GM12878 (cell line): ENCODE results near the gene SLC22A23. TPM values are rescaled to one million over a fixed set of nuclear protein-coding genes. Genes with fewer than 3 reads are reported as not detected.

Experiments used
- ATAC-seq: fragments of 200-7000 bp; cut with Tn5 transposase; 3 replicates; pipeline ENCODE4 v1.9.1; 2020; ENCODE audit warnings: mild to moderate bottlenecking, moderate library complexity
- BruUV-seq: library from RNA; stranded (reverse); fragments of 400-500 nt; replicated peaks from 2 replicates; lab custom pipeline; 2021; lab: Mats Ljungman, UMichigan
- CTCF ChIA-PET: fragments of 300-600 bp; sonication (Branson Sonifier 250); formaldehyde crosslinking; extraction: SDS; loops from one replicate; lab custom pipeline; 2021; ENCODE audit warnings: inconsistent platforms; lab: Yijun Ruan, JAX
- POLR2A ChIA-PET: fragments of 350-600 bp; formaldehyde crosslinking; extraction: SDS; loops from one replicate; lab custom pipeline; 2021; ENCODE audit warnings: inconsistent platforms; lab: Charles Lee
- RAD21 ChIA-PET: fragments of 300-600 bp; sonication (Branson Sonifier 250); formaldehyde crosslinking; loops from one replicate; lab custom pipeline; 2023; ENCODE audit warnings: antibody characterized with exemption; ENCODE audit not compliant: unreplicated experiment; lab: Charles Lee
- SMC1A ChIA-PET: fragments of 300-600 bp; sonication (Branson Sonifier 250); formaldehyde crosslinking; loops from one replicate; lab custom pipeline; 2023; ENCODE audit not compliant: unreplicated experiment, uncharacterized antibody; lab: Charles Lee
- DNase-seq: peaks from one replicate; pipeline ENCODE4 v3.0.0-alpha.2; 2011; ENCODE audit warnings: low read depth, low spot score
- FAIRE-seq: peaks from 3 replicates; lab custom pipeline; 2011; peaks lifted over from hg19 to GRCh38; lab: Jason Lieb, UNC
- H2AFZ ChIP-seq: 2 replicates; pipeline ENCODE4 v1.6.0; 2011; ENCODE audit warnings: low read depth, low read length, control low read depth; ENCODE audit not compliant: control insufficient read depth
- H3K27ac ChIP-seq: 2 replicates; pipeline ENCODE4 v1.5.1; 2011; ENCODE audit warnings: control low read depth; ENCODE audit not compliant: control insufficient read depth, insufficient read depth
- H3K27me3 ChIP-seq, 2 experiments: replicated peaks in 1 of 2; 2 replicates each; pipeline versions ENCODE4 v1.6.0 to v1.6.1; 2011; ENCODE audit warnings: low read length in 1 of 2; ENCODE audit not compliant: control insufficient read depth in 2 of 2, insufficient read depth in 2 of 2
- H3K36me3 ChIP-seq, 2 experiments: 2 replicates each; pipeline ENCODE4 v1.5.1; 2011; ENCODE audit warnings: low read length in 1 of 2; ENCODE audit not compliant: control insufficient read depth in 2 of 2, insufficient read depth in 2 of 2
- H3K4me1 ChIP-seq: 2 replicates; pipeline ENCODE4 v1.6.1; 2011; ENCODE audit warnings: mild to moderate bottlenecking, low read length, moderate library complexity, mixed read lengths; ENCODE audit not compliant: control insufficient read depth, insufficient read depth
- H3K4me2 ChIP-seq: 2 replicates; pipeline ENCODE4 v1.6.0; 2011; ENCODE audit warnings: control low read depth; ENCODE audit not compliant: control insufficient read depth, insufficient read depth
- H3K4me3 ChIP-seq: fragments of 200-600 bp; sonication (generic); 2 replicates; pipeline ENCODE4 v1.5.1; 2016
- H3K79me2 ChIP-seq: 2 replicates; pipeline ENCODE4 v1.6.0; 2011; ENCODE audit warnings: low read length; ENCODE audit not compliant: control insufficient read depth, insufficient read depth
- H3K9ac ChIP-seq: 2 replicates; pipeline ENCODE4 v1.8.0; 2011; ENCODE audit warnings: low read length, control low read depth, mixed read lengths; ENCODE audit not compliant: control insufficient read depth, insufficient read depth
- H3K9me3 ChIP-seq: replicated peaks from 3 replicates; pipeline ENCODE4 v1.5.1; 2011; ENCODE audit warnings: mild to moderate bottlenecking, low read length; ENCODE audit not compliant: control insufficient read depth, insufficient read depth
- H4K20me1 ChIP-seq: 2 replicates; pipeline ENCODE4 v1.6.0; 2011; ENCODE audit not compliant: control insufficient read depth, insufficient read depth
- BACH1 ChIP-seq: fragments of 450-650 bp; IDR thresholded peaks from 2 replicates; pipeline ENCODE4 v1.6.1; 2017; ENCODE audit warnings: mild to moderate bottlenecking, borderline replicate concordance
- ESRRA ChIP-seq: IDR thresholded peaks from 2 replicates; pipeline ENCODE4 v1.6.1; 2012; ENCODE audit warnings: mild to moderate bottlenecking, low read length, improper control_type of control experiment
- GABPA ChIP-seq: IDR thresholded peaks from 2 replicates; pipeline ENCODE4 v1.6.1; 2014; ENCODE audit warnings: antibody characterized with exemption, low read depth, mild to moderate bottlenecking, inconsistent platforms
- HDAC6 ChIP-seq: fragments of 200-600 bp; sonication (generic); IDR thresholded peaks from one replicate; pipeline ENCODE4 v1.8.0; 2017; ENCODE audit warnings: antibody characterized with exemption; ENCODE audit not compliant: unreplicated experiment
- HSF1 ChIP-seq: fragments of 150-350 bp; IDR thresholded peaks from 2 replicates; pipeline ENCODE4 v1.6.1; 2014; ENCODE audit warnings: mild to moderate bottlenecking, low read depth, low read length
- KLF5 ChIP-seq: fragments of 450-650 bp; IDR thresholded peaks from 2 replicates; pipeline ENCODE4 v1.6.1; 2014; ENCODE audit warnings: mild to moderate bottlenecking; ENCODE audit not compliant: partially characterized antibody
- MEF2A ChIP-seq: IDR thresholded peaks from 2 replicates; pipeline ENCODE4 v1.6.1; 2011; ENCODE audit warnings: low read depth, mild to moderate bottlenecking, low read length, moderate library complexity; ENCODE audit not compliant: insufficient read depth
- MYC ChIP-seq: IDR thresholded peaks from 2 replicates; pipeline ENCODE4 v1.6.1; 2011; ENCODE audit warnings: mild to moderate bottlenecking, low read length, moderate library complexity, inconsistent platforms; ENCODE audit not compliant: insufficient read depth, insufficient replicate concordance, insufficient read length, severe bottlenecking
- RB1 ChIP-seq: fragments of 450-650 bp; formaldehyde crosslinking; IDR thresholded peaks from 2 replicates; pipeline ENCODE4 v1.6.1; 2017; ENCODE audit warnings: mild to moderate bottlenecking, borderline replicate concordance
- SMAD1 ChIP-seq: fragments of 450-650 bp; IDR thresholded peaks from 2 replicates; pipeline ENCODE4 v1.6.1; 2018; ENCODE audit warnings: mild to moderate bottlenecking, low read depth; ENCODE audit not compliant: partially characterized antibody
- SP1 ChIP-seq: IDR thresholded peaks from one replicate; pipeline ENCODE4 v1.6.1; 2011; ENCODE audit warnings: low read depth, low read length
- WGBS: methylation state at CpG from one replicate; pipeline ENCODE4 v1.1.6; 2016; ENCODE audit warnings: low lambda C conversion rate; ENCODE audit not compliant: insufficient replicate concordance, insufficient coverage; ENCODE audit errors: missing lambda C conversion rate; 5-methylcytosine and 5-hydroxymethylcytosine counted together
- in situ Hi-C: fragments of 300-500 bp; cut with MboI; formaldehyde crosslinking; loops from 9 replicates; pipeline ENCODE4 v1.14.3; 2018; ENCODE audit warnings: mixed read lengths
- intact Hi-C: fragments of 100-400 bp; cut with micrococcal nuclease; formaldehyde crosslinking; loops from one replicate; pipeline ENCODE4 v1.14.2; 2022; ENCODE audit not compliant: unreplicated experiment
- polyA plus RNA-seq, 11 experiments: library from polyadenylated mRNA; depleted of rRNA in 4 of 11; unstranded in 6 of 11; stranded (reverse) in 5 of 11; fragments of >200 nt; fragmentation: Nextera tagmentation in 4 of 11; fragmentation: Illumina TruSeq in 1 of 11; extraction: Ambion mirVana in 4 of 11; extraction: Trizol in 1 of 11; gene quantifications; 1 replicate in 1 of 11; 2 replicates in 10 of 11; pipeline versions ENCODE4 v1.2.1 to v1.2.3, GENCODE V29; 2011 to 2016; ENCODE audit warnings: inconsistent platforms in 2 of 11, missing spikeins in 2 of 11, low read depth in 1 of 11
- total RNA-seq, 4 experiments: library from RNA; depleted of rRNA in 3 of 4; stranded (reverse); fragments of >200 nt in 3 of 4; fragmentation: Illumina TruSeq in 1 of 4; extraction: Trizol in 1 of 4; gene quantifications; 2 replicates each; pipeline versions ENCODE4 v1.2.1 to v1.2.3, GENCODE V29; 2013 to 2021
- TF ChIP-seq, protein P1 (sequence below), 3 experiments: IDR thresholded peaks in 2 of 3; conservative IDR thresholded peaks in 1 of 3; 2 replicates each; pipeline ENCODE4 v1.5.1; 2011; ENCODE audit warnings: low read depth in 3 of 3, low read length in 3 of 3, mild to moderate bottlenecking in 3 of 3, control low read depth in 2 of 3, moderate library complexity in 2 of 3, inconsistent platforms in 1 of 3, mixed read lengths in 1 of 3; ENCODE audit not compliant: control insufficient read depth in 2 of 3, insufficient read depth in 1 of 3; ENCODE audit errors: extremely low read depth in 1 of 3

The SLC22A23 gene
- total and polyA plus RNA-seq, 10 of the 15 experiments (the other 5 are each of a cell fraction or from before 2014, with no cell fraction given): 0.20 to 2.4 (median 0.74) TPM

- WGBS: 40% methylated on average over 4 of the region's 4 CpGs
- H3K4me3 ChIP-seq: no peak overlapping the region
- CTCF ChIA-PET: interaction anchor here (1.1 kb wide), 1 partner anchor 314 kb away, joined by 5 read pairs; no protein-coding TSS in a partner anchor
- no peaks in the 10 kb centered on the region; the same call in 1 of the 2 replicates for H4K20me1 ChIP-seq
- intact Hi-C loops (no loop called here), in situ Hi-C loops (no loop called here)
- no peak overlapping the region for H3K9ac ChIP-seq
- no peak overlapping the region for H3K27ac ChIP-seq
- H3K4me2 ChIP-seq: no peak overlapping the region
- H2AFZ ChIP-seq: no peak overlapping the region
- TF ChIP-seq HSF1: no peak
- TF ChIP-seq ESRRA: no peak
- TF ChIP-seq GABPA: no peak
- TF ChIP-seq RB1: no peak
- TF ChIP-seq MEF2A: no peak
- TF ChIP-seq HDAC6: no peak
- TF ChIP-seq BACH1: no peak
- TF ChIP-seq SMAD1: no peak
- TF ChIP-seq KLF5: no peak
- TF ChIP-seq MYC: no peak
- TF ChIP-seq, protein P1, sequence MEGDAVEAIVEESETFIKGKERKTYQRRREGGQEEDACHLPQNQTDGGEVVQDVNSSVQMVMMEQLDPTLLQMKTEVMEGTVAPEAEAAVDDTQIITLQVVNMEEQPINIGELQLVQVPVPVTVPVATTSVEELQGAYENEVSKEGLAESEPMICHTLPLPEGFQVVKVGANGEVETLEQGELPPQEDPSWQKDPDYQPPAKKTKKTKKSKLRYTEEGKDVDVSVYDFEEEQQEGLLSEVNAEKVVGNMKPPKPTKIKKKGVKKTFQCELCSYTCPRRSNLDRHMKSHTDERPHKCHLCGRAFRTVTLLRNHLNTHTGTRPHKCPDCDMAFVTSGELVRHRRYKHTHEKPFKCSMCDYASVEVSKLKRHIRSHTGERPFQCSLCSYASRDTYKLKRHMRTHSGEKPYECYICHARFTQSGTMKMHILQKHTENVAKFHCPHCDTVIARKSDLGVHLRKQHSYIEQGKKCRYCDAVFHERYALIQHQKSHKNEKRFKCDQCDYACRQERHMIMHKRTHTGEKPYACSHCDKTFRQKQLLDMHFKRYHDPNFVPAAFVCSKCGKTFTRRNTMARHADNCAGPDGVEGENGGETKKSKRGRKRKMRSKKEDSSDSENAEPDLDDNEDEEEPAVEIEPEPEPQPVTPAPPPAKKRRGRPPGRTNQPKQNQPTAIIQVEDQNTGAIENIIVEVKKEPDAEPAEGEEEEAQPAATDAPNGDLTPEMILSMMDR (IDR thresholded peaks at IDR 0.05 in 2 of 3, conservative IDR thresholded peaks at IDR 0.05 in 1 of 3; ENCODE audit: control insufficient read depth in 2 of 3, extremely low read depth in 1 of 3, insufficient read depth in 1 of 3, low read depth in 3 of 3, low read length in 3 of 3): no peak
- no peak for TF ChIP-seq SP1
- BruUV-seq: no TSS peak
- POLR2A ChIA-PET: no interaction called here
- H3K36me3 ChIP-seq: no peaks in the 10 kb centered on the region
- peaks cover 9% of the 10 kb centered on the region for H3K4me1 ChIP-seq
- DNase-seq (no peak), ATAC-seq (no peak), FAIRE-seq (no peak)
- RAD21 ChIA-PET: no interaction called here
- SMC1A ChIA-PET: interaction anchor here (1.4 kb wide), 2 partner anchors 34 to 37 kb away, joined by 3 to 9 read pairs; no protein-coding TSS in a partner anchor
- H3K9me3 ChIP-seq: no peaks in the 10 kb centered on the region; the same call in 2 of the 3 replicates
- no peaks in the 10 kb centered on the region for H3K79me2 ChIP-seq
- no peaks in the 10 kb centered on the region for H3K27me3 ChIP-seq
Observed at GRCh38 chr6:3417473-3417872, 39.4 kb downstream of the SLC22A23 start.
